ENCODE measurements around the gene ETV3. TPM values are rescaled to one million over a fixed set of nuclear protein-coding genes. Genes with fewer than 3 reads are reported as not detected.

ETV3 gene
- total RNA-seq, 2 experiments from 2014 or later: 47.5 to 51.1 TPM

- ChIA-PET POLR2A (interaction anchor here (1.7 kb wide), 1 partner anchor 65 kb away, joined by 30 read pairs; no protein-coding TSS in a partner anchor), CTCF (interaction anchor here (1.0 to 8.1 kb wide), 21 partner anchors 8 to 106 kb away, joined by 3 to 436 read pairs (median 5); partner anchors contain the start of genes ETV3 and ETV3L)
- no peak overlapping the region for H3K27ac Mint-ChIP-seq
- DNase-seq: no peak
- H3K4me3 Mint-ChIP-seq: no peak overlapping the region
- H3K9me3 Mint-ChIP-seq: no peaks in the 10 kb centered on the region
- H3K4me1 Mint-ChIP-seq: no peaks in the 10 kb centered on the region
- peaks cover 6% of the 10 kb centered on the region for H3K27me3 Mint-ChIP-seq
- no peaks in the 10 kb centered on the region for H3K36me3 Mint-ChIP-seq (ENCODE audit: low read depth)
Measured at GRCh38 chr1:157090771-157091170, 47.4 kb downstream of the ETV3 start.

- H3K9me3 Mint-ChIP-seq: no peaks in the 10 kb centered on the region
- ChIA-PET POLR2A (interaction anchor here (0.7 to 1.7 kb wide), 2 partner anchors 45 to 66 kb away, joined by 3 to 30 read pairs; no protein-coding TSS in a partner anchor), CTCF (interaction anchor here (0.6 to 8.1 kb wide), 29 partner anchors 8 to 106 kb away, joined by 3 to 436 read pairs (median 4); partner anchors contain the start of genes ETV3 and ETV3L)
- H3K4me1 Mint-ChIP-seq: no peaks in the 10 kb centered on the region
- H3K27ac Mint-ChIP-seq: no peak overlapping the region
- peaks cover 6% of the 10 kb centered on the region for H3K27me3 Mint-ChIP-seq
- no peak overlapping the region for H3K4me3 Mint-ChIP-seq
- peak; percentile 86 for DNase-seq
- H3K36me3 Mint-ChIP-seq (ENCODE audit: low read depth): no peaks in the 10 kb centered on the region
Measured at GRCh38 chr1:157090196-157090647, 48.0 kb downstream of the ETV3 start.

DNA sequence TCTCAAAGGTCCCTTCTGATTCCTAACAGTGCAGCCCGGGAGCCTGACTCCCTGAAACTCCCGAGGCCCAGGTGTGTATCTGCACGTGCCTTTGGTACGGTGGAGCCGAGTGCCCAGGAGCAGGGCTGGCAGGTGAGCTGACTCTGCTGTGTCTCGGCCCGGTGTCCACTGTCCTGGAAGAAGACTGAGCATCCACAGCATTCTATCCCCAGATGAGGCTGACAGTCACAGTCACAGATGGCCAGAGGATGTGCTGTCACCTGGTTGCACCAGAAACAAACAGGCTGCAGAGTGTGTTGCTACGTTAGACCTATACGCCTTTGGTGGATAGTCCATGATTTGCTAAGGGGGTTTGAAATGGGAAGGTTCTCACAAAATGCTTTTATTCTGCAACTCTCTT lies 48.4 kb downstream of the ETV3 start:
- POLR2A ChIA-PET: interaction anchor here (0.7 to 1.7 kb wide), 2 partner anchors 45 to 66 kb away, joined by 3 to 30 read pairs; no protein-coding TSS in a partner anchor
- no peak for DNase-seq
- Mint-ChIP-seq H3K4me1 (no peaks in the 10 kb centered on the region), H3K4me3 (no peak overlapping the region), H3K27me3 (peaks cover 6% of the 10 kb centered on the region), H3K27ac (no peak overlapping the region), H3K9me3 (no peaks in the 10 kb centered on the region), H3K36me3 (ENCODE audit: low read depth) (no peaks in the 10 kb centered on the region)
- CTCF ChIA-PET: interaction anchor here (0.6 to 8.1 kb wide), 29 partner anchors 8 to 107 kb away, joined by 3 to 436 read pairs (median 4); partner anchors contain the start of genes ETV3 and ETV3L

DNA sequence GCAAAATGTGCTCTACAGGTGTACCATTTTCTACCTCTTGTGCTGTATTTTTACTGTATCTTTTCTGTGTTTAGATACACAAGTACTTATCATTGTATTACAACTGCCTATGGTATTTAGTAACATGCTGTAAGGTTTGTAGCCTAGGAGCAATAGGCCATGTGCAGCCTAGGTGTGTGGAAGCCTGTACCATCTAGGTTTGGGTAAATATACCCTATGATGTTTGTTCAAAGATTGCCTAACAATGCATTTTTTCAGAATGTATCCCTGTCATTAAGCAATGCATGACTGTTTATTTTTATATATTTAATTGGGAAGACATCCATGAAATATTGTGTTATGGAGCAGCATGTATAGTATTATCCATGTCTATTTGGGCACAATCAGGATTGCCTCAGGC lies 49.6 kb downstream of the ETV3 start:
- no peaks in the 10 kb centered on the region for H3K9me3 Mint-ChIP-seq
- no peak overlapping the region for H3K27ac Mint-ChIP-seq
- no peaks in the 10 kb centered on the region for H3K36me3 Mint-ChIP-seq (ENCODE audit: low read depth)
- POLR2A ChIA-PET: interaction anchor here (1.0 to 1.1 kb wide), 2 partner anchors 64 to 69 kb away, joined by 3 read pairs; no protein-coding TSS in a partner anchor
- H3K27me3 Mint-ChIP-seq: peaks cover 7% of the 10 kb centered on the region
- no peak overlapping the region for H3K4me3 Mint-ChIP-seq
- DNase-seq: no peak
- CTCF ChIA-PET: interaction anchor here (1.1 to 8.1 kb wide), 5 partner anchors 11 to 160 kb away, joined by 3 to 436 read pairs (median 4); partner anchors contain the start of gene ETV3L
- H3K4me1 Mint-ChIP-seq: no peaks in the 10 kb centered on the region

- no peaks in the 10 kb centered on the region for H3K4me1 Mint-ChIP-seq
- ChIA-PET CTCF (interaction anchor here (0.8 to 8.1 kb wide), 5 partner anchors 9 to 109 kb away, joined by 3 to 436 read pairs (median 4); no protein-coding TSS in a partner anchor), POLR2A (no interaction called here)
- H3K27me3 Mint-ChIP-seq: peaks cover 14% of the 10 kb centered on the region
- H3K36me3 Mint-ChIP-seq (ENCODE audit: low read depth): no peaks in the 10 kb centered on the region
- DNase-seq: no peak
- no peak overlapping the region for H3K4me3 Mint-ChIP-seq
- no peaks in the 10 kb centered on the region for H3K9me3 Mint-ChIP-seq
- H3K27ac Mint-ChIP-seq: no peak overlapping the region
Measured at GRCh38 chr1:157087030-157087429, 51.2 kb downstream of the ETV3 start.

GRCh38 chr1:157086299-157086698 lies 51.9 kb downstream of the ETV3 start:
- ChIA-PET CTCF (interaction anchor here (0.8 to 8.1 kb wide), 5 partner anchors 49 to 110 kb away, joined by 3 to 436 read pairs (median 4); no protein-coding TSS in a partner anchor), POLR2A (no interaction called here)
- H3K36me3 Mint-ChIP-seq (ENCODE audit: low read depth): no peaks in the 10 kb centered on the region
- H3K4me3 Mint-ChIP-seq: no peak overlapping the region
- H3K27me3 Mint-ChIP-seq: peaks cover 14% of the 10 kb centered on the region
- DNase-seq: no peak
- no peaks in the 10 kb centered on the region for H3K4me1 Mint-ChIP-seq
- H3K27ac Mint-ChIP-seq: no peak overlapping the region
- H3K9me3 Mint-ChIP-seq: no peaks in the 10 kb centered on the region

GRCh38 chr1:157085421-157085820 lies 52.8 kb downstream of the ETV3 start:
- Mint-ChIP-seq H3K9me3 (no peaks in the 10 kb centered on the region), H3K27ac (no peak overlapping the region), H3K27me3 (peaks cover 14% of the 10 kb centered on the region), H3K4me1 (no peaks in the 10 kb centered on the region), H3K36me3 (ENCODE audit: low read depth) (no peaks in the 10 kb centered on the region), H3K4me3 (no peak overlapping the region)
- CTCF ChIA-PET: interaction anchor here (0.6 to 8.1 kb wide), 3 partner anchors 67 to 213 kb away, joined by 4 to 436 read pairs (median 7); no protein-coding TSS in a partner anchor
- POLR2A ChIA-PET: no interaction called here
- no peak for DNase-seq

DNA sequence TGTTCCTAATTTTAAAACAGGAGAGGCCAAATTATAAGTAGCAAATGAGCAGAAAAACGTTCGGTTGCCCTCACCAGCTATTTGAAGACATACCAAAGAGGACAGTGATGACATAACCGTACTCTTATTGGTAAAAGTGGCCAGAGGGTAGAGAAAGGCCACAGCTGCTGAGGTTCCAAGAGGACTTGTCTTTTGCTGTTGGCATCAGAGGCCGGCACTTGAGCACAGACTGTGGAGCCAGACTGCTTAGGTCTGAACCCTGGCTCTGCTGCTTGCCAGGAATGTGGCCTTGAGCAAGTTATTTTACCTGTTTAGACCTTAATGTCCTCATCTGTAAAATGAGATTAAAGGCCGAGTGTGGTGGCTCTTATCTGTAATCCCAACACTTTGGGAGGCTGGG lies 53.5 kb downstream of the ETV3 start:
- DNase-seq: no peak
- no peaks in the 10 kb centered on the region for H3K9me3 Mint-ChIP-seq
- H3K27ac Mint-ChIP-seq: no peak overlapping the region
- POLR2A ChIA-PET: no interaction called here
- CTCF ChIA-PET: interaction anchor here (0.6 to 8.1 kb wide), 4 partner anchors 11 to 212 kb away, joined by 4 to 436 read pairs (median 7); no protein-coding TSS in a partner anchor
- H3K36me3 Mint-ChIP-seq (ENCODE audit: low read depth): no peaks in the 10 kb centered on the region
- H3K4me1 Mint-ChIP-seq: no peaks in the 10 kb centered on the region
- H3K27me3 Mint-ChIP-seq: peaks cover 10% of the 10 kb centered on the region
- no peak overlapping the region for H3K4me3 Mint-ChIP-seq

- no peaks in the 10 kb centered on the region for H3K36me3 Mint-ChIP-seq (ENCODE audit: low read depth)
Measured at GRCh38 chr1:157081707-157082106, 56.5 kb downstream of the ETV3 start.

GRCh38 chr1:157080714-157081113 lies 57.5 kb downstream of the ETV3 start:
- no peaks in the 10 kb centered on the region for H3K36me3 Mint-ChIP-seq (ENCODE audit: low read depth)
- no peak overlapping the region for H3K4me3 Mint-ChIP-seq
- CTCF ChIA-PET: interaction anchor here (1.5 to 2.5 kb wide), 2 partner anchors 10 to 75 kb away, joined by 10 to 17 read pairs; no protein-coding TSS in a partner anchor
- DNase-seq: no peak
- POLR2A ChIA-PET: no interaction called here
- H3K27ac Mint-ChIP-seq: no peak overlapping the region
- peaks cover 26% of the 10 kb centered on the region for H3K27me3 Mint-ChIP-seq
- no peaks in the 10 kb centered on the region for H3K9me3 Mint-ChIP-seq
- no peaks in the 10 kb centered on the region for H3K4me1 Mint-ChIP-seq

More at GRCh38 chr1:157081707-157082106, 56.5 kb downstream of the ETV3 start:
- no peak for DNase-seq
- H3K4me1 Mint-ChIP-seq: no peaks in the 10 kb centered on the region
- ChIA-PET CTCF (interaction anchor here (1.5 to 2.5 kb wide), 2 partner anchors 9 to 74 kb away, joined by 10 to 17 read pairs; no protein-coding TSS in a partner anchor), POLR2A (no interaction called here)
- peaks cover 24% of the 10 kb centered on the region for H3K27me3 Mint-ChIP-seq
- no peaks in the 10 kb centered on the region for H3K9me3 Mint-ChIP-seq
- no peak overlapping the region for H3K27ac Mint-ChIP-seq
- no peak overlapping the region for H3K4me3 Mint-ChIP-seq

- Mint-ChIP-seq H3K27ac (no peak overlapping the region), H3K4me1 (no peaks in the 10 kb centered on the region), H3K9me3 (no peaks in the 10 kb centered on the region), H3K36me3 (ENCODE audit: low read depth) (no peaks in the 10 kb centered on the region), H3K27me3 (peaks cover 31% of the 10 kb centered on the region), H3K4me3 (no peak overlapping the region)
- ChIA-PET POLR2A (no interaction called here), CTCF (interaction anchor here (1.2 kb wide), 1 partner anchor 10 kb away, joined by 3 read pairs; no protein-coding TSS in a partner anchor)
- DNase-seq: no peak
Measured at GRCh38 chr1:157077394-157077793, 60.8 kb downstream of the ETV3 start.

DNA sequence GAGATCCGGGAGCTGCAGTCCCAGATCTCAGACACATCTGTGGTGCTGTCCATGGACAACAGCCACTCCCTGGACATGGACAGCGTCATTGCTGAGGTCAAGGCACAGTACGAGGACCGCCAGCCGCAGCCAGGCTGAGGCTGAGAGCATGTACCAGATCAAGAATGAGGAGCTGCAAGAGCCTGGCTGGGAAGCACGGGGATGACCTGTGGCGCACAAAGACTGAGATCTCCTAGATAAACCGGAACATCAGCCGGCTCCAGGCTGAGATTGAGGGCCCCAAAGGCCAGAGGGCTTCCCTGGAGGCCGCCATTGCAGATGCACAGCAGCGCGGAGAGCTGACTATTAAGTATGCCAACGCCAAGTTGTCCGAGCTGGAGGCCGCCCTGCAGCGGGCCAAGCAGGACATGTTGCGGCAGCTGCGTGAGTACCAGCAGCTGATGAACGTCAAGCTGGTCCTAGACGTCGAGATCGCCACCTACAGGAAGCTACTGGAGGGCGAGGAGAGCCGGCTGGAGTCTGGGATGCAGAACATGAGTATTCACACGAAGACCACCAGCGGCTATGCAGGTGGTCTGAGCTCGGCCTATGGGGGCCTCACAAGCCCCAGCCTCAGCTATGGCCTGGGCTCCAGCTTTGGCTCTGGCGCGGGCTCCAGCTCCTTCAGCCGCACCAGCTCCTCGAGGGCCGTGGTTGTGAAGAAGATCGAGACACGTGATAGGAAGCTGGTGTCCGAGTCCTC lies 64.1 kb downstream of the ETV3 start:
- Mint-ChIP-seq H3K36me3 (ENCODE audit: low read depth) (no peaks in the 10 kb centered on the region), H3K27ac (no peak overlapping the region), H3K4me1 (no peaks in the 10 kb centered on the region), H3K9me3 (no peaks in the 10 kb centered on the region), H3K27me3 (peaks cover 30% of the 10 kb centered on the region), H3K4me3 (no peak overlapping the region)
- DNase-seq: peak; percentile 40
- ChIA-PET CTCF (interaction anchor here (0.8 to 2.7 kb wide), 20 partner anchors 8 to 182 kb away, joined by 3 to 14 read pairs (median 3); no protein-coding TSS in a partner anchor), POLR2A (no interaction called here)

All from activated CD4-positive, alpha-beta memory T cell treated with anti-CD3 and anti-CD28 coated beads, Interleukin-2, amount 10 ng/mL, durations not matched to agents 7 days and 5 days (primary cell).